ELF-1 (cell line): ENCODE results near the gene PRKG1.

Experiments
- DNase-seq: peaks from one replicate; pipeline ENCODE4 v3.0.0-alpha.2; 2016; ENCODE audit warnings: low read depth, low spot score

PRKG1 gene

GRCh38 chr10:52250510-52250909 lies 1176.2 kb downstream of the PRKG1 start:
- DNase-seq = no peak

GRCh38 chr10:52252307-52252706 lies 1178.0 kb downstream of the PRKG1 start:
- DNase-seq = no peak

- DNase-seq = no peak
Observed at GRCh38 chr10:52256832-52257691, 1182.8 kb downstream of the PRKG1 start.

- no peak for DNase-seq
Observed at GRCh38 chr10:52257692-52258075, 1183.4 kb downstream of the PRKG1 start.

- no peak for DNase-seq
Observed at GRCh38 chr10:52258799-52259425, 1184.6 kb downstream of the PRKG1 start.

GRCh38 chr10:52259426-52259812 lies 1185.1 kb downstream of the PRKG1 start:
- no peak for DNase-seq

- no peak for DNase-seq
Observed at GRCh38 chr10:52261362-52261761, 1187.1 kb downstream of the PRKG1 start.

- no peak for DNase-seq
Observed at GRCh38 chr10:52265131-52265926, 1191.0 kb downstream of the PRKG1 start.

- DNase-seq = no peak
Observed at GRCh38 chr10:52266858-52267257, 1192.6 kb downstream of the PRKG1 start.

- DNase-seq = no peak
Observed at GRCh38 chr10:52268790-52269189, 1194.5 kb downstream of the PRKG1 start.

- no peak for DNase-seq
Observed at GRCh38 chr10:52269233-52269632, 1194.9 kb downstream of the PRKG1 start.

GRCh38 chr10:52276163-52276562 lies 1201.9 kb downstream of the PRKG1 start:
- DNase-seq = no peak

GRCh38 chr10:52276986-52277385 lies 1202.7 kb downstream of the PRKG1 start:
- no peak for DNase-seq

GRCh38 chr10:52279546-52279945 lies 1205.3 kb downstream of the PRKG1 start:
- DNase-seq = no peak

GRCh38 chr10:52280051-52280450 lies 1205.8 kb downstream of the PRKG1 start:
- DNase-seq = no peak

- DNase-seq = no peak
Observed at GRCh38 chr10:52283174-52283573, 1208.9 kb downstream of the PRKG1 start.

GRCh38 chr10:52284416-52285013 lies 1210.2 kb downstream of the PRKG1 start:
- no peak for DNase-seq

- no peak for DNase-seq
Observed at GRCh38 chr10:52287866-52288265, 1213.6 kb downstream of the PRKG1 start.

GRCh38 chr10:52297747-52298146 lies 1223.5 kb downstream of the PRKG1 start:
- no peak for DNase-seq

GRCh38 chr10:52300599-52301277 lies 1226.5 kb downstream of the PRKG1 start:
- peak; percentile 19 for DNase-seq

- peak; percentile 78 for DNase-seq
Observed at GRCh38 chr10:52308251-52309031, 1234.2 kb downstream of the PRKG1 start.
